Natural killer cell (primary cell): ENCODE results near the gene SRMS. TPM values are rescaled to one million over a fixed set of nuclear protein-coding genes. Genes with fewer than 3 reads are reported as not detected.

Source experiments
- ATAC-seq, 3 donors: fragments of 150-1000 bp in 2 of 3; fragments of 200-7000 bp in 1 of 3; cut with Tn5 transposase; 1 replicate in 1 of 3; 2 replicates in 2 of 3; pipeline ENCODE4 v1.10.0; 2021; ENCODE audit warnings: mild to moderate bottlenecking in 2 of 3, moderate library complexity in 2 of 3
- DNase-seq, 2 donors: peaks; one replicate each; pipeline versions ENCODE4 v3.0.0 to v3.0.0-alpha.2; 2013 to 2021; ENCODE audit warnings: mixed read lengths in 1 of 2
- H3K27ac ChIP-seq: one replicate; pipeline ENCODE4 v1.5.1; 2013; ENCODE audit warnings: mild to moderate bottlenecking, low read length
- H3K27me3 ChIP-seq: one replicate; pipeline ENCODE4 v1.6.1; 2013; ENCODE audit warnings: low read length; ENCODE audit not compliant: control insufficient read depth, insufficient read depth
- H3K36me3 ChIP-seq: one replicate; pipeline ENCODE4 v1.6.1; 2013; ENCODE audit warnings: low read length; ENCODE audit not compliant: control insufficient read depth, insufficient read depth
- H3K4me1 ChIP-seq: one replicate; pipeline ENCODE4 v1.6.1; 2013; ENCODE audit warnings: low read length; ENCODE audit not compliant: control insufficient read depth, insufficient read depth
- H3K4me3 ChIP-seq: one replicate; pipeline ENCODE4 v1.5.1; 2013; ENCODE audit warnings: low read length
- H3K9me3 ChIP-seq: one replicate; pipeline ENCODE4 v1.6.1; 2013; ENCODE audit warnings: low read length; ENCODE audit not compliant: control insufficient read depth, insufficient read depth
- H3K27ac Mint-ChIP-seq, 2 donors: one replicate each; pipeline ENCODE4 v1.8.0; 2022; ENCODE audit warnings: mild to moderate bottlenecking in 2 of 2, mixed read lengths in 2 of 2, moderate library complexity in 1 of 2
- H3K27me3 Mint-ChIP-seq, 2 donors: one replicate each; pipeline ENCODE4 v1.8.0; 2022; ENCODE audit warnings: low read depth in 2 of 2, mixed read lengths in 2 of 2
- H3K36me3 Mint-ChIP-seq: one replicate; pipeline ENCODE4 v1.8.0; 2022; ENCODE audit warnings: mixed read lengths
- H3K4me1 Mint-ChIP-seq, 2 donors: one replicate each; pipeline ENCODE4 v1.8.0; 2022; ENCODE audit warnings: mixed read lengths in 2 of 2
- H3K4me3 Mint-ChIP-seq: one replicate; pipeline ENCODE4 v1.8.0; 2022; ENCODE audit warnings: mild to moderate bottlenecking, moderate library complexity, mixed read lengths
- H3K9me3 Mint-ChIP-seq, 2 donors: one replicate each; pipeline ENCODE4 v1.8.0; 2022; ENCODE audit warnings: mixed read lengths in 2 of 2
- CTCF ChIP-seq: fragments of 200-600 bp; IDR thresholded peaks from one replicate; pipeline ENCODE4 v1.8.0; 2022; ENCODE audit warnings: antibody characterized with exemption
- WGBS: methylation state at CpG from one replicate; pipeline ENCODE4 v1.1.7; 2013; ENCODE audit warnings: missing lambda C conversion rate; ENCODE audit not compliant: insufficient coverage; 5-methylcytosine and 5-hydroxymethylcytosine counted together
- intact Hi-C: fragments of 100-400 bp; cut with micrococcal nuclease; formaldehyde crosslinking; loops from one replicate; pipeline ENCODE4 v1.14.2; 2022
- total RNA-seq, 4 donors: library from RNA; stranded (reverse); fragments of 120-200 nt in 1 of 4; gene quantifications; one replicate each; pipeline versions ENCODE4 v1.2.3 to v1.2.4, GENCODE V29; 2013 to 2022

The SRMS gene
- total RNA-seq, 3 donors from 2014 or later (not counting 1 experiment from before 2014, with no cell fraction given): 0.16 to 0.23 TPM; not detected in 1

- H3K27me3 ChIP-seq: peaks cover 27% of the 10 kb centered on the region
These were observed 53.0 kb downstream of the SRMS start for GRCh38 chr20:63494420-63495166.

GRCh38 chr20:63494084-63494419 lies 53.5 kb downstream of the SRMS start:
- no peak overlapping the region for H3K27ac ChIP-seq
- H3K27ac Mint-ChIP-seq: no peak overlapping the region
- H3K27me3 ChIP-seq: peaks cover 23% of the 10 kb centered on the region
- H3K9me3 ChIP-seq: no peaks in the 10 kb centered on the region
- H3K4me3 ChIP-seq: no peak overlapping the region
- DNase-seq (no peak), ATAC-seq (no peak)
- H3K36me3 ChIP-seq: no peaks in the 10 kb centered on the region
- no peak overlapping the region for H3K4me3 Mint-ChIP-seq
- intact Hi-C loops: no loop called here
- WGBS: 95% methylated on average over 7 of the region's 7 CpGs
- peaks cover 0 to 8% of the 10 kb centered on the region in 2 donors for H3K9me3 Mint-ChIP-seq
- peaks cover 19% of the 10 kb centered on the region for H3K4me1 ChIP-seq
- H3K36me3 Mint-ChIP-seq: no peaks in the 10 kb centered on the region
- no peaks in the 10 kb centered on the region for H3K4me1 Mint-ChIP-seq
- TF ChIP-seq CTCF: no peak
- H3K27me3 Mint-ChIP-seq: peaks cover 0 to 8% of the 10 kb centered on the region in 2 donors

More at GRCh38 chr20:63494420-63495166, 53.0 kb downstream of the SRMS start:
- H3K27me3 Mint-ChIP-seq: peaks cover 0 to 8% of the 10 kb centered on the region in 2 donors
- TF ChIP-seq CTCF: no peak
- no peak for DNase-seq
- H3K4me1 ChIP-seq: peaks cover 23% of the 10 kb centered on the region
- no peaks in the 10 kb centered on the region for H3K36me3 Mint-ChIP-seq
- no peak for ATAC-seq
- no peak overlapping the region for H3K27ac ChIP-seq
- no peak overlapping the region for H3K4me3 ChIP-seq
- no peaks in the 10 kb centered on the region for H3K9me3 ChIP-seq
- no peaks in the 10 kb centered on the region for H3K4me1 Mint-ChIP-seq
- no peak overlapping the region for H3K4me3 Mint-ChIP-seq
- no peak overlapping the region for H3K27ac Mint-ChIP-seq
- intact Hi-C loops: loop anchor here (5.0 kb wide), 1 partner anchor 478 kb away; no protein-coding TSS in a partner anchor
- no peaks in the 10 kb centered on the region for H3K36me3 ChIP-seq
- peaks cover 0 to 8% of the 10 kb centered on the region in 2 donors for H3K9me3 Mint-ChIP-seq
- WGBS: 89% methylated on average over 51 of the region's 51 CpGs

GRCh38 chr20:63493563-63494020 lies 54.0 kb downstream of the SRMS start:
- peaks cover 0 to 8% of the 10 kb centered on the region in 2 donors for H3K27me3 Mint-ChIP-seq
- ATAC-seq (no peak), DNase-seq (no peak)
- H3K4me1 ChIP-seq: peaks cover 18% of the 10 kb centered on the region
- WGBS: 78% methylated on average over 13 of the region's 13 CpGs
- peaks cover 25% of the 10 kb centered on the region for H3K27me3 ChIP-seq
- no peak overlapping the region for H3K4me3 Mint-ChIP-seq
- H3K36me3 Mint-ChIP-seq: no peaks in the 10 kb centered on the region
- H3K36me3 ChIP-seq: no peaks in the 10 kb centered on the region
- peaks cover 0 to 8% of the 10 kb centered on the region in 2 donors for H3K9me3 Mint-ChIP-seq
- H3K4me1 Mint-ChIP-seq: no peaks in the 10 kb centered on the region
- intact Hi-C loops: no loop called here
- H3K9me3 ChIP-seq: no peaks in the 10 kb centered on the region
- no peak overlapping the region for H3K27ac Mint-ChIP-seq
- no peak overlapping the region for H3K4me3 ChIP-seq
- no peak overlapping the region for H3K27ac ChIP-seq
- TF ChIP-seq CTCF: no peak
